Measurements from ENCODE around the gene KCNV2. TPM values are rescaled to one million over a fixed set of nuclear protein-coding genes. Genes with fewer than 3 reads are reported as not detected.

Gene KCNV2
- total RNA-seq, 2 donors from 2014 or later, result not detected

- ATAC-seq, result no peak
- Mint-ChIP-seq H3K4me1 (ENCODE audit: low read depth in 2 of 2) (peaks cover 4 to 5% of the 10 kb centered on the region in 2 donors), H3K27ac (no peak overlapping the region), H3K4me3 (no peak overlapping the region), H3K36me3 (no peaks in the 10 kb centered on the region), H3K27me3 (no peaks in the 10 kb centered on the region), H3K9me3 (no peaks in the 10 kb centered on the region)
- DNase-seq (ENCODE audit: low spot score), result no peak
Measured at GRCh38 chr9:2726650-2727340, 9.5 kb downstream of the KCNV2 start.

GRCh38 chr9:2727374-2727773 lies 10.1 kb downstream of the KCNV2 start:
- Mint-ChIP-seq H3K4me1 (ENCODE audit: low read depth in 2 of 2) (peaks cover 4 to 5% of the 10 kb centered on the region in 2 donors), H3K36me3 (no peaks in the 10 kb centered on the region), H3K9me3 (no peaks in the 10 kb centered on the region), H3K4me3 (no peak overlapping the region), H3K27ac (no peak overlapping the region), H3K27me3 (no peaks in the 10 kb centered on the region)
- ATAC-seq (no peak), DNase-seq (ENCODE audit: low spot score) (no peak)

- Mint-ChIP-seq H3K4me3 (no peak overlapping the region), H3K4me1 (ENCODE audit: low read depth in 2 of 2) (peaks cover 4 to 5% of the 10 kb centered on the region in 2 donors)
- peak; percentile 52 to 64 for ATAC-seq
Measured at GRCh38 chr9:2727966-2728613, 10.8 kb downstream of the KCNV2 start.

GRCh38 chr9:2729003-2729402 lies 11.7 kb downstream of the KCNV2 start:
- no peak for ATAC-seq
- H3K9me3 Mint-ChIP-seq, result no peaks in the 10 kb centered on the region
- peaks cover 4 to 5% of the 10 kb centered on the region in 2 donors for H3K4me1 Mint-ChIP-seq (ENCODE audit: low read depth in 2 of 2)
- H3K27ac Mint-ChIP-seq, result no peak overlapping the region
- no peaks in the 10 kb centered on the region for H3K36me3 Mint-ChIP-seq
- H3K27me3 Mint-ChIP-seq, result no peaks in the 10 kb centered on the region
- no peak overlapping the region for H3K4me3 Mint-ChIP-seq
- no peak for DNase-seq (ENCODE audit: low spot score)

More at GRCh38 chr9:2727966-2728613, 10.8 kb downstream of the KCNV2 start:
- no peak overlapping the region for H3K27ac Mint-ChIP-seq
- no peak for DNase-seq (ENCODE audit: low spot score)
- no peaks in the 10 kb centered on the region for H3K9me3 Mint-ChIP-seq
- H3K27me3 Mint-ChIP-seq, result no peaks in the 10 kb centered on the region
- no peaks in the 10 kb centered on the region for H3K36me3 Mint-ChIP-seq

GRCh38 chr9:2729721-2730120 lies 12.4 kb downstream of the KCNV2 start:
- ATAC-seq, result no peak
- no peaks in the 10 kb centered on the region for H3K9me3 Mint-ChIP-seq
- no peak for DNase-seq (ENCODE audit: low spot score)
- H3K4me3 Mint-ChIP-seq, result no peak overlapping the region
- no peaks in the 10 kb centered on the region for H3K27me3 Mint-ChIP-seq
- no peaks in the 10 kb centered on the region for H3K36me3 Mint-ChIP-seq
- peaks cover 4 to 5% of the 10 kb centered on the region in 2 donors for H3K4me1 Mint-ChIP-seq (ENCODE audit: low read depth in 2 of 2)
- H3K27ac Mint-ChIP-seq, result no peak overlapping the region

- no peaks in the 10 kb centered on the region for H3K27me3 Mint-ChIP-seq
- H3K36me3 Mint-ChIP-seq, result no peaks in the 10 kb centered on the region
- peaks cover 4 to 5% of the 10 kb centered on the region in 2 donors for H3K4me1 Mint-ChIP-seq (ENCODE audit: low read depth in 2 of 2)
- H3K4me3 Mint-ChIP-seq, result no peak overlapping the region
- ATAC-seq, result no peak
- H3K9me3 Mint-ChIP-seq, result no peaks in the 10 kb centered on the region
- H3K27ac Mint-ChIP-seq, result no peak overlapping the region
- DNase-seq (ENCODE audit: low spot score), result no peak
Measured at GRCh38 chr9:2730971-2731370, 13.7 kb downstream of the KCNV2 start.

GRCh38 chr9:2732492-2732891 lies 15.2 kb downstream of the KCNV2 start:
- H3K4me3 Mint-ChIP-seq, result no peak overlapping the region
- no peak for DNase-seq (ENCODE audit: low spot score)
- peaks cover 4 to 5% of the 10 kb centered on the region in 2 donors for H3K4me1 Mint-ChIP-seq (ENCODE audit: low read depth in 2 of 2)
- no peak overlapping the region for H3K27ac Mint-ChIP-seq
- no peak for ATAC-seq
- no peaks in the 10 kb centered on the region for H3K27me3 Mint-ChIP-seq
- H3K36me3 Mint-ChIP-seq, result no peaks in the 10 kb centered on the region
- no peaks in the 10 kb centered on the region for H3K9me3 Mint-ChIP-seq

GRCh38 chr9:2740616-2741015 lies 23.3 kb downstream of the KCNV2 start:
- no peak overlapping the region for H3K27ac Mint-ChIP-seq
- H3K4me1 Mint-ChIP-seq (ENCODE audit: low read depth in 2 of 2), result peaks cover 0 to 3% of the 10 kb centered on the region in 2 donors
- H3K9me3 Mint-ChIP-seq, result no peaks in the 10 kb centered on the region
- H3K36me3 Mint-ChIP-seq, result no peaks in the 10 kb centered on the region
- H3K27me3 Mint-ChIP-seq, result no peaks in the 10 kb centered on the region
- DNase-seq (ENCODE audit: low spot score) (no peak), ATAC-seq (peak in 1 of 2 donors; percentile 28)
- no peak overlapping the region for H3K4me3 Mint-ChIP-seq

- H3K27ac Mint-ChIP-seq, result no peak overlapping the region
- peaks cover 0 to 3% of the 10 kb centered on the region in 2 donors for H3K4me1 Mint-ChIP-seq (ENCODE audit: low read depth in 2 of 2)
- H3K27me3 Mint-ChIP-seq, result no peaks in the 10 kb centered on the region
- no peak for ATAC-seq
- no peaks in the 10 kb centered on the region for H3K9me3 Mint-ChIP-seq
- H3K4me3 Mint-ChIP-seq, result no peak overlapping the region
- H3K36me3 Mint-ChIP-seq, result no peaks in the 10 kb centered on the region
- no peak for DNase-seq (ENCODE audit: low spot score)
Measured at GRCh38 chr9:2741441-2742158, 24.3 kb downstream of the KCNV2 start.

- no peak for DNase-seq (ENCODE audit: low spot score)
- no peak for ATAC-seq
- Mint-ChIP-seq H3K36me3 (no peaks in the 10 kb centered on the region), H3K4me3 (no peak overlapping the region), H3K27ac (no peak overlapping the region), H3K9me3 (no peaks in the 10 kb centered on the region), H3K27me3 (no peaks in the 10 kb centered on the region), H3K4me1 (ENCODE audit: low read depth in 2 of 2) (peaks cover 0 to 3% of the 10 kb centered on the region in 2 donors)
Measured at GRCh38 chr9:2742214-2742613, 24.9 kb downstream of the KCNV2 start.

- H3K36me3 Mint-ChIP-seq, result no peaks in the 10 kb centered on the region
- no peak overlapping the region for H3K27ac Mint-ChIP-seq
- H3K4me3 Mint-ChIP-seq, result no peak overlapping the region
- ATAC-seq (no peak), DNase-seq (ENCODE audit: low spot score) (no peak)
- H3K27me3 Mint-ChIP-seq, result no peaks in the 10 kb centered on the region
- H3K9me3 Mint-ChIP-seq, result no peaks in the 10 kb centered on the region
- H3K4me1 Mint-ChIP-seq (ENCODE audit: low read depth in 2 of 2), result peaks cover 0 to 3% of the 10 kb centered on the region in 2 donors
Measured at GRCh38 chr9:2743937-2744529, 26.7 kb downstream of the KCNV2 start.

GRCh38 chr9:2745560-2746380 lies 28.5 kb downstream of the KCNV2 start:
- H3K4me3 Mint-ChIP-seq, result no peak overlapping the region
- ATAC-seq, result no peak
- peaks cover 0 to 3% of the 10 kb centered on the region in 2 donors for H3K4me1 Mint-ChIP-seq (ENCODE audit: low read depth in 2 of 2)
- peaks cover 6% of the 10 kb centered on the region for H3K36me3 Mint-ChIP-seq
- no peaks in the 10 kb centered on the region for H3K9me3 Mint-ChIP-seq
- DNase-seq (ENCODE audit: low spot score), result no peak
- no peak overlapping the region for H3K27ac Mint-ChIP-seq
- no peaks in the 10 kb centered on the region for H3K27me3 Mint-ChIP-seq

GRCh38 chr9:2749485-2749884 lies 32.2 kb downstream of the KCNV2 start:
- Mint-ChIP-seq H3K27me3 (no peaks in the 10 kb centered on the region), H3K4me1 (ENCODE audit: low read depth in 2 of 2) (peaks cover 10 to 13% of the 10 kb centered on the region in 2 donors), H3K4me3 (no peak overlapping the region), H3K36me3 (peaks cover 22% of the 10 kb centered on the region), H3K9me3 (peaks cover 3% of the 10 kb centered on the region), H3K27ac (no peak overlapping the region)
- DNase-seq (ENCODE audit: low spot score), result no peak
- no peak for ATAC-seq

Measured in natural killer cell treated with Interleukin-12 subunit alpha and Interleukin-12 subunit beta and Interleukin-15 and Interleukin-18, amount 100 ng/mL, for 72 hours (primary cell).